ENCODE data around the gene UVRAG.

The UVRAG gene

GRCh38 chr11:76159983-76160661, 345.1 kb downstream of the UVRAG start:
- no peak for DNase-seq (ENCODE audit: low read depth in 2 of 3, low spot score in 2 of 3)

- no peak for DNase-seq (ENCODE audit: low read depth in 2 of 3, low spot score in 2 of 3)
These were observed 345.8 kb downstream of the UVRAG start for GRCh38 chr11:76160856-76161255.

- no peak for DNase-seq (ENCODE audit: low read depth in 2 of 3, low spot score in 2 of 3)
These were observed 346.4 kb downstream of the UVRAG start for GRCh38 chr11:76161261-76161961.

GRCh38 chr11:76162336-76163288, 347.6 kb downstream of the UVRAG start:
- DNase-seq (ENCODE audit: low read depth in 2 of 3, low spot score in 2 of 3): no peak

- DNase-seq (ENCODE audit: low read depth in 2 of 3, low spot score in 2 of 3): no peak
These were observed 348.4 kb downstream of the UVRAG start for GRCh38 chr11:76163289-76163880.

GRCh38 chr11:76164081-76164480, 349.1 kb downstream of the UVRAG start:
- DNase-seq (ENCODE audit: low read depth in 2 of 3, low spot score in 2 of 3): no peak

- DNase-seq (ENCODE audit: low read depth in 2 of 3, low spot score in 2 of 3): no peak
These were observed 350.1 kb downstream of the UVRAG start for GRCh38 chr11:76164861-76165751.

GRCh38 chr11:76166314-76166713, 351.3 kb downstream of the UVRAG start:
- DNase-seq (ENCODE audit: low read depth in 2 of 3, low spot score in 2 of 3): no peak

GRCh38 chr11:76167590-76167989, 352.6 kb downstream of the UVRAG start:
- DNase-seq (ENCODE audit: low read depth in 2 of 3, low spot score in 2 of 3): no peak

- no peak for DNase-seq (ENCODE audit: low read depth in 2 of 3, low spot score in 2 of 3)
These were observed 354.5 kb downstream of the UVRAG start for GRCh38 chr11:76169473-76169896.

- DNase-seq (ENCODE audit: low read depth in 2 of 3, low spot score in 2 of 3): no peak
These were observed 355.5 kb downstream of the UVRAG start for GRCh38 chr11:76170468-76170867.

- no peak for DNase-seq (ENCODE audit: low read depth in 2 of 3, low spot score in 2 of 3)
These were observed 357.6 kb downstream of the UVRAG start for GRCh38 chr11:76172583-76172982.

- DNase-seq (ENCODE audit: low read depth in 2 of 3, low spot score in 2 of 3): no peak
These were observed 358.7 kb downstream of the UVRAG start for GRCh38 chr11:76173663-76174062.

GRCh38 chr11:76174330-76174729, 359.3 kb downstream of the UVRAG start:
- no peak for DNase-seq (ENCODE audit: low read depth in 2 of 3, low spot score in 2 of 3)

- DNase-seq (ENCODE audit: low read depth in 2 of 3, low spot score in 2 of 3): no peak
These were observed 360.8 kb downstream of the UVRAG start for GRCh38 chr11:76175783-76176182.

- no peak for DNase-seq (ENCODE audit: low read depth in 2 of 3, low spot score in 2 of 3)
These were observed 361.5 kb downstream of the UVRAG start for GRCh38 chr11:76176463-76176862.

- no peak for DNase-seq (ENCODE audit: low read depth in 2 of 3, low spot score in 2 of 3)
These were observed 362.3 kb downstream of the UVRAG start for GRCh38 chr11:76177250-76177686.

GRCh38 chr11:76179147-76179546, 364.1 kb downstream of the UVRAG start:
- no peak for DNase-seq (ENCODE audit: low read depth in 2 of 3, low spot score in 2 of 3)

- no peak for DNase-seq (ENCODE audit: low read depth in 2 of 3, low spot score in 2 of 3)
These were observed 366.4 kb downstream of the UVRAG start for GRCh38 chr11:76181371-76181770.

GRCh38 chr11:76184551-76184993, 369.6 kb downstream of the UVRAG start:
- DNase-seq (ENCODE audit: low read depth in 2 of 3, low spot score in 2 of 3): no peak

All from activated CD8-positive, alpha-beta memory T cell treated with anti-CD3 and anti-CD28 coated beads for 48 hours (primary cell).